Activated CD4-positive, CD25-positive, alpha-beta regulatory T cell treated with anti-CD3 and anti-CD28 coated beads, Interleukin-2, amount 50 U/mL, for 24 hours (primary cell): ENCODE results near the gene CDC25B.
"Not testable (repeated sequence)": the region's sequence is repeated elsewhere in the genome, so short reads cannot be mapped to it uniquely, and the experiment has no call there.

ENCODE experiments used
- ATAC-seq, 2 donors: fragments of 150-1000 bp; cut with Tn5 transposase; one replicate each; pipeline ENCODE4 v1.10.0; 2021; ENCODE audit warnings: mild to moderate bottlenecking in 1 of 2, moderate library complexity in 1 of 2

Gene CDC25B

DNA sequence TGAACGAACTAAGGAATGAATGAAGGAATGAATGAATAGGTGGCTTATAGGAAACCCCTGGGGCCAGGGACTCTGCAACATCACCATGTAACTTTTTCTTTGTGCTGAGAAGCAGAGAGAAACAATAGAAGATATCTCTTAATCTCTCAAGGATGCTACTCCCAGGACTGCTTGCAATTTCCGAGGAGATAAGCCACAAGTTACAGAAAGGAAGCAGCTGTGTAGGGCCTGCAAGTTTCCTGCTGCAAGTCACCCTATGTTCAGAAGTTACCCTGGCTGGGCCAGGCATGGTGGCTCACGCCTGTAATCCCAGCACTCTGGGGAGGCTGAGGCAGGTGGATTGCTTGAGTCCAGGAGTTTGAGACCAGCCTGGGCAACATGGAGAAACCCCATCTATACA is 43.2 kb downstream of the CDC25B start:
- no peak for ATAC-seq

DNA sequence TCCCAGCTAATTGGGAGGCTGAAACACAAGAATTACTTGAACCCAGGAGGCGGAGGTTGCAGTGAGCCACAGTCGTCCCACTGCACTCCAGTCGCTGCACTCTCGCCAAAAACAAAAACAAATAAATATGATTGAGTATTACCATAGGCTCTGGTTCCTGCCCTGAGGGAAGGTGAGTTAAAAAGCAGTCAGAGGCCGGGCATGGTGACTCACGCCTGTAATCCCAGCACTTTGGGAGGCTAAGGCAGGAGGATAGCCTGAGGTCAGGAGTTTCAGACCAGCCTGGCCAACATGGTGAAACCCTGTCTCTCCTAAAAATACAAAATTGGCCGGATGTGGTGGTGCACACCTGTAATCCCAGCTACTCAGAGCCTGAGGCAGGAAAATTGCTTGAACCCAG is 44.1 kb downstream of the CDC25B start:
- not testable (repeated sequence) for ATAC-seq

DNA sequence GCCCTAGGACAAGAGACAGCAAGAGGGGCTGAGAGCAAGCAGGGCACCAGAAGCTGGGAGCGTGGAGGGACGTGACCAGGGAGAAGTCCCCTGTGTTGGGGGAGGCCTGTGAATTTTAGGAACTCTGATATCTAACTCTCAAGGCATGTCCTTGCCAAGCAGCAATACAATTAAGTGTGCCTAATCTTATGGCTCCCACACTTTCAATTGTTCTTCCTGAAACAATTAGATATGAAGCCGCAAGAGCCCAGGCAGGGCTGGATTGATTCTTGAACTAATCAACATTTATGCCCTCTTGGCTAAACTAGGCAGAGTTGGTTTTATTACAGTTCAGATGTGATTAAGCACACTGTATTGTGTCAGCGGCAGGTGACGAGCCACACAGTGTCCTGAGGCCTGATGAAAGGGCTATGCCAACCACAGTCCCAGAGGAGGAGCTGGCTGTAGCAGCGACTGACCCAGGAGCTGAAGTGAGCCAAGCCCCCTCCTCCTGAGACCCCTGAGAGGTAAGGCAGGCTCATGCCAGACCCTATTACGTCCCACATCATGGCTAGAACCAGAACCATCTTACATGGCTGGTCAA is 46.3 kb downstream of the CDC25B start:
- ATAC-seq: no peak

DNA sequence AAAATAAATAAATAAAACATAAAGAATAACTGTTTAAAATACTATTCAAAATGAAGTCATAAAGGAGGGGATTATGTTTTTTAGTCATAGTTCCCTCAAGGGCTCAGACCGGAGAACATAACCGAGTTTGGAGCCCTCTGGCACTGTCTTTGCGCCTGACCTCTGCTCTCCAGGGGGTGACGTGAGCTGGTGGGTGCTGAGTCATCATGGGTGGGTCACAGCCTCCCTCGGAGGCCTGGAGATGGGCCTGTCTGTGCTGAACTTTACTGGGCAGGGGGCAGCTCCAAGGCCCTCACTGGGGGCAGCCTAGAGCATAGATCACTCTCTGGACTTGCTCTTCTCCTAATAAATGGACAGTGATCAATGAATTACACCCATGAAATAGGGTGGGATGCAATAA is 47.4 kb downstream of the CDC25B start:
- no peak for ATAC-seq

- not testable (repeated sequence) for ATAC-seq
These were observed 48.0 kb downstream of the CDC25B start for GRCh38 chr20:3843990-3844619.

GRCh38 chr20:3846378-3846739 is 50.2 kb downstream of the CDC25B start:
- ATAC-seq: no peak

GRCh38 chr20:3846740-3847428 is 50.8 kb downstream of the CDC25B start, which contains the start of gene MAVS:
MAVS (plus strand) TSS chr20:3846834; CDS start chr20:3854625, 7,791 bp downstream.
- peak; percentile 98 to 99 for ATAC-seq

DNA sequence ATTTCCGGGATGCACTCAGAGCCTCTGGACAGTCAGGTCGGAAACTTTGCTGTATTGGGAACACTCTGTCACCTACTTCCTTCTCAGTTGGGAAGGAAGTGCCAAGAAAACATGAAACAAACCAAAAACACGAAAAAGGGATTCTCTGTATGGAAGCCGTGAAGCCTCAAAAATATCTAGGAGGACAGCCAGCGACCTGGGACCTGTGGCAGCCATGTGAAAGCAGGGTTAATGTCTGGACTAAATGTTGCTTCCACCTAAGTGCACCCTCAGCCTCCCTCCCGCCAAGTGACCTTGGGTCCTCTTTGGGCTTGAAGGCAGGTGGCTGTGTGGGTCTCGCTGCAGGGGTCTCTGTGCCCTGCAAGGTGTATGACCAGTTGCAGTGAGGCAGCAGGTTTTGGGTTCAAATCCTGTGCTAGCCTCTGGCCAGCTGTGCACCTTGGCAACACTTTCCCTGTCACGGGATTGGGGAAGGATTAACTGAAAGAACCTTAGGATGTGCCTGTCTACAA is 51.4 kb downstream of the CDC25B start:
- no peak for ATAC-seq

DNA sequence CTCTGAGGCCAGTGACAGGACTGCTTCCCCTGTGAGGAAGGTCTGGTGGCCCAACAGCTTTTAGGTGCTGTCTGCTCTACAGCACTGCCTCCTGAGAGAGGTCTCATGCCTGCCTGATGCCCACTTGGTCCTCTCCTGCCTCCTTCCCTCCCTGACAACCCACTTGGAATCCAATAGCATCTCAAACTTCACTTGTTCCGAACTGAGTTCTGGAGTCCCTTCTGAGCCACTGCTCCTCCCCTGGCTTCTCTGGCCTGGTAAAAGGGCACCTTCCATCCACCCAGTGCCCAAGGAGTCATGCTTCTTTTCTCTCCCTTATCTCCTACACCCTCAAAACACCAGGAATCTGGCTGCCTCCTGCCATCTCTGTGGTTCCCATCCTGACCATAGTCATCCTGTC is 52.5 kb downstream of the CDC25B start:
- ATAC-seq: no peak

DNA sequence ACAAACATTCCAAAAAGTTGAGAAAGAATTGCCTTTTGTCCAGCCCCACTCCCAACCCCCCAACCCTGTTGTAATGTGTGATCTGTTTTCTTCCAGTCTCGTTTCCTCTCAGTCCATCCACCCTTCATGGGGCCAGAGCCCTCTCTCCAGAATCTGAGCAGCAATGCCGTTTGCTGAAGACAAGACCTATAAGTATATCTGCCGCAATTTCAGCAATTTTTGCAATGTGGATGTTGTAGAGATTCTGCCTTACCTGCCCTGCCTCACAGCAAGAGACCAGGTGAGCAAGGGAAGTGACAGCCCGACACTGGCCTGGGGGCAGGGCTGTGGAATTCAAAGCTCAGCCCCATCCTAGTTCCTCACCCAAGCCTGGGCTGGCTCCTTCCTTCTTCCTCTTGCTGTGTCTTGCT is 58.4 kb downstream of the CDC25B start:
- no peak for ATAC-seq
